GM21576 (cell line): ENCODE data around the gene TJP3.

Source experiments
- ATAC-seq: cut with Tn5 transposase; IDR thresholded peaks from one replicate; pipeline ENCODE4 v1.9.1; 2021; ENCODE audit warnings: mild to moderate bottlenecking, moderate library complexity; ENCODE audit not compliant: unreplicated experiment

The TJP3 gene

GRCh38 chr19:3712663-3713611 lies 4.8 kb downstream of the TJP3 start:
- no peak for ATAC-seq

GRCh38 chr19:3716147-3716668 lies 8.0 kb downstream of the TJP3 start:
- ATAC-seq = no peak

DNA sequence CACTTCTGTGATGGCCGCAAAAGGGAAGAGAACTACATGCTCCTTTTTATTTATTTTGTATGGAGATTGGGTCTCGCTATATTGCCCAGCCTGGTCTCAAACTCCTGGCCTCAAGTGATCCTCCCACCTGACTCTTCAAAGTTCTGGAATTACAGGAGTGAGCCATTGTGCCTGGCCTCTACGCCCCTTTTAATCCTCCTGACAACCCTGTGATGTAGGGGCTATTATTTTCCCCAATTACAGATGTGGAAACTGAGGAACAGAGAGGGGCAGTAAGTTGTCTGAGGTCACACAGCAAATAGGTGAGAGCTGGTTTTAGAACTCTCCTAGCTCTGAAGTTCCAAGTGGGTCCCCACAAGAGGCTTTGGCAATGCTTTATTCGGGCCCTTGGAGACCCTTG lies 11.7 kb downstream of the TJP3 start:
- no peak for ATAC-seq

DNA sequence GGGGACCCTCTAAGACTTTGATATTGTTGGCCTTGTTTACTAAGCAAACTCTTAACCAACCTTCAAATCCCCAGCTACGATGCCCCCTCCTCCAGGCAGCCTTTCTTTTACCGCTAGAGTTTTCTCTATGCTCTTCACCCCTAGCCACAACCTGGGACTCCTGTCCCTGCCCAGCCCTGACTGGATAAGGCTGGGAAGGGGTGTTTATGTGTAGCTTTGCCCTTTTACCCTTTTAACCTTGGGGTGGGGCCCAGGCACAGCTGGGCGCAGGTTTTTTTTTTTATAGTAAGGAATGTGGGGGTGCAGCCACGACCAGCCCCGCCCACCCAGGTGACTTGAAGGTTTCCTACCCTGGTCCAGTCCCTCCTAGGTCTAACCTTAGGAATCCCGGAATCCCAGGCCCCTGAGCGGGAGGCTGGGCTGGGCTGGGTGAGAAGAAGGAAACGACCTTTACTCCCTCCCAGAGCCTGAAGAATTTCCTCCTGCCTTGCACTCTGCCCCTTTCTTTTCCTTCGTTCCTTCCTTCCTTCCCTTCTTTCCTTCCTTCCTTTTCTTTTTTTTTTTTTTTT lies 12.2 kb downstream of the TJP3 start:
- no peak for ATAC-seq

DNA sequence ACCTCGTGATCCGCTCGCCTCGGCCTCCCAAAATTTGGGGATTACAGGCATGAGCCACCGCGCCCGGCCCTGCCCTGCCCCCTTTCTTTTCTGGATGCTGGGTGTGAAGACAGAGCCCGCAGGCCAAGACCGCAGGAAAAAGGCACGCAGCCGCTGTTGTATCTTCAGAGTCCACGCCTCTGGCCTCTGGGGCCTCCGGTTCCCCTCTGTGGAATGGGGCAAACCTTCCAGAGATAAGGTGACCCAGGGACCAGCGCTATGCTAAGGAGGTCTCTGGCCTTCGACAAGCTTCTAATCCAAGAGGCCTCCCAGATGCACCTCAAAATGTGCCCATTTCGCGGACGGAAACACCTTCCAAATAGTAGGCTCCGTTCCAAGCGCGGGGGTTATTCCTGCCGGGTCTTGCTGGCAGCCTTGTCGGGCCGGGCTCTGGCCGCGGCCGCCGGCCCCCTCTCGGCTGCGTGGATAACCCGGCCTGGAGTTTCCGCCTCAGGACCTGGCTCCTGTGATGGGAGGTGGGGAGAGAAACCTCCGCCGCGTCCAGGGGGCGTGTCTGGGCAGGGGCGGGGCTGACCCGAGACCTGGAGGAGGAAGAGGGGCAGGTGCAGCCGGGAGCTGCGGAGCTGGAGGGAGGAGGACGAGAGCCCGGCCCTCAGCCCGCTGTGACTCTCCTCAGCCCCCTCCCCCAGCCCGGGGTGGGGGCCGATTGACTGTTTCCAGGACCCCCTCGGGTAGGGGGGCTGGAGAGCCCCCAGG lies 13.1 kb downstream of the TJP3 start:
- no peak for ATAC-seq

- no peak for ATAC-seq
Measured at GRCh38 chr19:3721887-3722442, 13.8 kb downstream of the TJP3 start.

GRCh38 chr19:3722443-3723109 lies 14.4 kb downstream of the TJP3 start:
- ATAC-seq = no peak

DNA sequence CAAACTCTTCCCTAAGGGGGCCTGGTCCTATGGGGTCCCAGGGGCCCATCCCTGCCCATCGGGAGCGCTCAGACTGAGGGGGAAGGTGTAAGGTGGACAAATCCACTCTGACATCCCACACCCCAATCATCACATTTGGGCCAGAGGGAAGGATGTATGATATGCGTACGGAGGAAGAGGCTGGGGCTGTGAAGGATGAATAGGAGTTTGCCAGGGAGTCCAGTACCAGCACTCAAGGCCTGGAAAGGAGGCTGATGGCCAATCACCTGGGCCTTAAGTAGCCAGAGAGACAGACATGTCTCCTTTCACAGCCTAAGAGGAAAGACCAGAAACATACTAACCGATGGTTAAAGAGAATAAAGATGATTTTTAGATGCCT lies 14.9 kb downstream of the TJP3 start:
- ATAC-seq = no peak

DNA sequence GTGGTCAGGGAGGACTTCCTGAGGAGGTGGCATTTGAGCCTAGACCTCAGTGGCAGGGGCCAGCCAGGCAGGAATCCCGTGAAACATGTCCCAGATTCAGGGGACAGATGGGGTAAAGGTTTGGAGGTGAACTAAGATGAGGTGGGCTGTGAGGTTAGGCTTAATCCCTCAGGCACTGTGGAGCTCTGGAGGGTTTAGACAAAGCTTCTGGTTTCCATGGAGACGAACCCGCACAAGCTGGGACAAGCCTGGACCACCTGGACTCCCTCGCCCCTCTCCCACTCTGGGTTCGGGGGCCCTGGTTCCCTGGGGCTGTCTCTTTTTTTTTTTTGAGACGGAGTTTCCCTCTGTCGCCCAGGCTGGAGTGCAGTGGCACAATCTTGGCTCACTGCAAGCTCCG lies 15.7 kb downstream of the TJP3 start:
- no peak for ATAC-seq

GRCh38 chr19:3725121-3725520 lies 16.9 kb downstream of the TJP3 start:
- no peak for ATAC-seq

- ATAC-seq = no peak
Measured at GRCh38 chr19:3725640-3726310, 17.6 kb downstream of the TJP3 start.

GRCh38 chr19:3730457-3730958 lies 22.3 kb downstream of the TJP3 start:
- no peak for ATAC-seq

GRCh38 chr19:3732108-3732507 lies 23.9 kb downstream of the TJP3 start:
- ATAC-seq = no peak

DNA sequence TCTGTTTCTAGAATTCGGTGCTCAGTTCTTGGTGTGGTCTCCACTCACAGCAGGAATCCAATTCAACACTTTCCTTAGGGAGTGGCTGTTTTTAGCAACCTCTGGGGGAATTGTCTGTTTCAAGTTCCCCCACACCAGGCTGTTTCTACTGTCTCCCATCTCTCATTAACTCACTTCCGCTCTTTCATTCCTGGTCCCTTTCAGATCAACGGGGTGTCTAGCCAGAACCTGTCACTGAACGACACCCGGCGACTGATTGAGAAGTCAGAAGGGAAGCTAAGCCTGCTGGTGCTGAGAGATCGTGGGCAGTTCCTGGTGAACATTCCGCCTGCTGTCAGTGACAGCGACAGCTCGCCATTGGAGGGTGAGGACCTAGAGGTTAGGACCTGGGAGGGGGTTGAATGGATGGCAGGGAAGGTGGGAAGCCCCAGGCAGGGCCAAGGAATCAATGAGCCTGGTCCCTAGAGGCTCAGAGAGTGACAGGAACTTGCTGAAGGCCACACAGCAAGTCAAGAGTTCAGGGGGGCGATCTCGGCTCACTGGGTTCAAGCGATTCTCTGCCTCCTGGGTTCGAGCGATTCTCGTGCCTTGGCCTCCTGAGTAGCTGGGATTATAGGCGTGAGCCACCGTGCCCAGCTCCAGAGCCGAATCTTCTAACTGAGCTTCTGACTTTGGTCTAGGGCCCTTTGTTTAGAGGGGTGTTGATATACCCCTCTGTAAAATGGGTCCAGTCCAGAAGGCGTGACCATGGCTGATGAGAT lies 25.5 kb downstream of the TJP3 start:
- no peak for ATAC-seq

DNA sequence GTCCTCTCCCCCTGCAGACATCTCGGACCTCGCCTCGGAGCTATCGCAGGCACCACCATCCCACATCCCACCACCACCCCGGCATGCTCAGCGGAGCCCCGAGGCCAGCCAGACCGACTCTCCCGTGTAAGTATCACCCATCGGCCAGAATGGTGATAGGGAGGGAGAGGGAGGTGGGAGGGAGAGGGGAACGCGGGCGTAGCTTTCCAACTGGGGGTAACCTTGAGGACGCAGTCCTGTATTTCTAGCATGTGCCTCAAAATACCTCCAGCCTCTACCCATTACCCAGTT lies 26.1 kb downstream of the TJP3 start:
- no peak for ATAC-seq

GRCh38 chr19:3736106-3736724 lies 28.0 kb downstream of the TJP3 start:
- no peak for ATAC-seq

- ATAC-seq = no peak
Measured at GRCh38 chr19:3737487-3738205, 29.5 kb downstream of the TJP3 start.

- ATAC-seq = no peak
Measured at GRCh38 chr19:3738477-3739220, 30.5 kb downstream of the TJP3 start.
